Measurements from ENCODE around the gene MTAP.

Gene MTAP

GRCh38 chr9:21883642-21884041 lies 81.2 kb downstream of the MTAP start:
- no peak overlapping the region for H2AFZ ChIP-seq (ENCODE audit: low read depth, low read length, severe bottlenecking)
- no peak overlapping the region for H3K4me2 ChIP-seq (ENCODE audit: low read depth, low read length, poor library complexity, severe bottlenecking)
- no peaks in the 10 kb centered on the region for H4K20me1 ChIP-seq (ENCODE audit: low read depth, low read length)
- H3K36me3 ChIP-seq (ENCODE audit: low read length) = peaks cover 22% of the 10 kb centered on the region
- H3K9me2 ChIP-seq (replicated peaks; ENCODE audit: insufficient read depth, low read length) = no peaks in the 10 kb centered on the region
- H3K4me3 ChIP-seq (ENCODE audit: insufficient read depth, low read length, poor library complexity, severe bottlenecking) = no peak overlapping the region
- no peaks in the 10 kb centered on the region for H3K9me3 ChIP-seq (ENCODE audit: insufficient read depth, low read length)
- H3K27ac ChIP-seq (ENCODE audit: low read depth, low read length) = no peak overlapping the region
- TF ChIP-seq EZH2phosphoT487 (conservative IDR thresholded peaks at IDR 0.05; ENCODE audit: low read length) = no peak
- TF ChIP-seq, protein P1, sequence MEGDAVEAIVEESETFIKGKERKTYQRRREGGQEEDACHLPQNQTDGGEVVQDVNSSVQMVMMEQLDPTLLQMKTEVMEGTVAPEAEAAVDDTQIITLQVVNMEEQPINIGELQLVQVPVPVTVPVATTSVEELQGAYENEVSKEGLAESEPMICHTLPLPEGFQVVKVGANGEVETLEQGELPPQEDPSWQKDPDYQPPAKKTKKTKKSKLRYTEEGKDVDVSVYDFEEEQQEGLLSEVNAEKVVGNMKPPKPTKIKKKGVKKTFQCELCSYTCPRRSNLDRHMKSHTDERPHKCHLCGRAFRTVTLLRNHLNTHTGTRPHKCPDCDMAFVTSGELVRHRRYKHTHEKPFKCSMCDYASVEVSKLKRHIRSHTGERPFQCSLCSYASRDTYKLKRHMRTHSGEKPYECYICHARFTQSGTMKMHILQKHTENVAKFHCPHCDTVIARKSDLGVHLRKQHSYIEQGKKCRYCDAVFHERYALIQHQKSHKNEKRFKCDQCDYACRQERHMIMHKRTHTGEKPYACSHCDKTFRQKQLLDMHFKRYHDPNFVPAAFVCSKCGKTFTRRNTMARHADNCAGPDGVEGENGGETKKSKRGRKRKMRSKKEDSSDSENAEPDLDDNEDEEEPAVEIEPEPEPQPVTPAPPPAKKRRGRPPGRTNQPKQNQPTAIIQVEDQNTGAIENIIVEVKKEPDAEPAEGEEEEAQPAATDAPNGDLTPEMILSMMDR (IDR thresholded peaks at IDR 0.05; ENCODE audit: insufficient read depth, low read length, poor library complexity, severe bottlenecking) = no peak
- H3K9ac ChIP-seq (ENCODE audit: low read length) = no peak overlapping the region
- peaks cover 13% of the 10 kb centered on the region for H3F3A ChIP-seq (ENCODE audit: insufficient read depth)
- no peaks in the 10 kb centered on the region for H3K79me2 ChIP-seq (ENCODE audit: insufficient read depth, low read length)
- H3K27me3 ChIP-seq (ENCODE audit: low read length) = no peaks in the 10 kb centered on the region

DNA sequence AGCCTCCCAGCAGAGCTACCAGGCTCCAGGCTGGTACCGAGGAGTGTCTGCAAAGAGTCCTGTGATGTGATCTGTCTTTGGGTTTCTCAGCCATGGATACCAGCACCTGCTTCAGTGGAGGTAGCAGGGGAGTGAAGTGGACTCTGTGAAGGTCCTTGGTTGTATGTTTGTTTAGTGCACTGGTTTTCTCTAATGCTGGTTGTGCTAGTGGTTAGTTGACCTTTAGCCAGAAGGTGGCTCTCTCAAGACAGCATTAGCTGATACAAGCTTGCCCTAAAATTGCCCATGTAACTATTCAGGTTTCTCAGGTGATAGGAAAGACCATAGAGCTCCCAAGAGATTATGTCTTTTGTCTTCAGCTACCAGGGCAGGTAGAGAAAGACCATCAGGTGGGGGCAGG lies 87.2 kb downstream of the MTAP start:
- H3K9me3 ChIP-seq (ENCODE audit: insufficient read depth, low read length) = no peaks in the 10 kb centered on the region
- no peaks in the 10 kb centered on the region for H3K27me3 ChIP-seq (ENCODE audit: low read length)
- H3K36me3 ChIP-seq (ENCODE audit: low read length) = peaks cover 16% of the 10 kb centered on the region
- no peak overlapping the region for H2AFZ ChIP-seq (ENCODE audit: low read depth, low read length, severe bottlenecking)
- no peaks in the 10 kb centered on the region for H3K9me2 ChIP-seq (replicated peaks; ENCODE audit: insufficient read depth, low read length)
- H3K9ac ChIP-seq (ENCODE audit: low read length) = no peak overlapping the region
- H4K20me1 ChIP-seq (ENCODE audit: low read depth, low read length) = no peaks in the 10 kb centered on the region
- no peaks in the 10 kb centered on the region for H3F3A ChIP-seq (ENCODE audit: insufficient read depth)
- H3K27ac ChIP-seq (ENCODE audit: low read depth, low read length) = no peak overlapping the region
- no peak overlapping the region for H3K4me3 ChIP-seq (ENCODE audit: insufficient read depth, low read length, poor library complexity, severe bottlenecking)
- H3K4me2 ChIP-seq (ENCODE audit: low read depth, low read length, poor library complexity, severe bottlenecking) = no peak overlapping the region
- TF ChIP-seq, protein P1 (IDR thresholded peaks at IDR 0.05; ENCODE audit: insufficient read depth, low read length, poor library complexity, severe bottlenecking) = no peak
- no peak for TF ChIP-seq EZH2phosphoT487 (conservative IDR thresholded peaks at IDR 0.05; ENCODE audit: low read length)
- no peaks in the 10 kb centered on the region for H3K79me2 ChIP-seq (ENCODE audit: insufficient read depth, low read length)

DNA sequence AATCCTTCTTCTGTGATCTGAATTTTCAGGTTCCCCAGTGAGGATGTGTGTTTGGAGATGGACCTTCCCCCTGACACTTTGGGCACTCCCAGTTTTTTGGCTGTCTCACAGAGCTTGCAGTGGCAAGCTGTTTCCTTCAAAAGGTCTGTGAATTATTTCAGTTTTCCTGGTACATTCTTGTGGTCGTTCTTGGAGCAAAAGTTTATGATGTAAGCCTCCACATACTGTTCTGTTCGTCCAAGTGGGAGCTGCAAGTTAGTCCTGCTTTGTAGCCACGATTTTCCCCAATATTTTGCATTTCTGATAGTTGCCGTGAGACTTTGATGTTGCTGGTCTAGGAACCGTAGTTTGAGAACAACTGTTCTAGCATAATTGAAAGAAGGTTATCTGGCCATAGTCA lies 88.3 kb downstream of the MTAP start:
- no peaks in the 10 kb centered on the region for H3K9me2 ChIP-seq (replicated peaks; ENCODE audit: insufficient read depth, low read length)
- no peaks in the 10 kb centered on the region for H3K9me3 ChIP-seq (ENCODE audit: insufficient read depth, low read length)
- H3K4me3 ChIP-seq (ENCODE audit: insufficient read depth, low read length, poor library complexity, severe bottlenecking) = no peak overlapping the region
- H3F3A ChIP-seq (ENCODE audit: insufficient read depth) = no peaks in the 10 kb centered on the region
- TF ChIP-seq, protein P1 (IDR thresholded peaks at IDR 0.05; ENCODE audit: insufficient read depth, low read length, poor library complexity, severe bottlenecking) = no peak
- TF ChIP-seq EZH2phosphoT487 (conservative IDR thresholded peaks at IDR 0.05; ENCODE audit: low read length) = no peak
- H3K9ac ChIP-seq (ENCODE audit: low read length) = no peak overlapping the region
- no peaks in the 10 kb centered on the region for H4K20me1 ChIP-seq (ENCODE audit: low read depth, low read length)
- no peak overlapping the region for H3K4me2 ChIP-seq (ENCODE audit: low read depth, low read length, poor library complexity, severe bottlenecking)
- no peaks in the 10 kb centered on the region for H3K27me3 ChIP-seq (ENCODE audit: low read length)
- H3K36me3 ChIP-seq (ENCODE audit: low read length) = peaks cover 16% of the 10 kb centered on the region
- no peak overlapping the region for H3K27ac ChIP-seq (ENCODE audit: low read depth, low read length)
- no peaks in the 10 kb centered on the region for H3K79me2 ChIP-seq (ENCODE audit: insufficient read depth, low read length)
- H2AFZ ChIP-seq (ENCODE audit: low read depth, low read length, severe bottlenecking) = no peak overlapping the region

Measured in SU-DHL-6 (cell line).